GM18873 (cell line): Measurements from ENCODE around the gene HOXB5.

Experiments used
- ATAC-seq: cut with Tn5 transposase; IDR thresholded peaks from one replicate; pipeline ENCODE4 v1.9.1; 2021; ENCODE audit warnings: mild to moderate bottlenecking, moderate library complexity, moderate number of reproducible peaks; ENCODE audit not compliant: unreplicated experiment, low FRiP score

Gene HOXB5

DNA sequence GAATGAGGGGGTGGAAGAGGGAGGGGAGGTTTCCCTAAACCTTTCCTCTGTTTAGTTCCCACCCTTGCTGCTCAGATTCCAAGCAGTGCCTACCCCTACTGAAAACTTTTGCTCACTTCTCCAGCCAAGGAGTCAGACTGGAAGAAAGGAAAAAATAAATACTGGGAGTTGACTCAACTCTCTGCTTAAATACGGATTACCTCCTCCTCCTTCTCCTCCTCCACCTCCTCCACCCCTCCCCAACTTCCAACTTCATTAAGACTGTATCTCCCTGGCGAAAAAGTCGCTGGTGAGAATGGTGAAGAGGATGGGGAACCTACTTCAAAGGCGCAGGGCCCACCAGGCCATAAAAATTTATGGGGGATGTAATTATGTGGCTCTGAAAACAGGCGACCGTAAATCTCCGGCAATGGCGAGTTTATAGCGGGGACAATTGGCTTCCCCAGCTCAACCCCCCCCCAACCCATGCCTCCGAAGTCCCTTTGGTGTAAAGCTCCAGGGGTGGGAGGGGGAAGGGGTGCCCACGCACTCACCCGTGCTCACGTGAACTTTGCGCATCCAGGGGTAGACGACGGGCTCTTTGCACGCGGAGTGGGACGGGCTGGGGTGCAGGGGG is 16.1 kb downstream of the HOXB5 start:
- ATAC-seq: no peak

DNA sequence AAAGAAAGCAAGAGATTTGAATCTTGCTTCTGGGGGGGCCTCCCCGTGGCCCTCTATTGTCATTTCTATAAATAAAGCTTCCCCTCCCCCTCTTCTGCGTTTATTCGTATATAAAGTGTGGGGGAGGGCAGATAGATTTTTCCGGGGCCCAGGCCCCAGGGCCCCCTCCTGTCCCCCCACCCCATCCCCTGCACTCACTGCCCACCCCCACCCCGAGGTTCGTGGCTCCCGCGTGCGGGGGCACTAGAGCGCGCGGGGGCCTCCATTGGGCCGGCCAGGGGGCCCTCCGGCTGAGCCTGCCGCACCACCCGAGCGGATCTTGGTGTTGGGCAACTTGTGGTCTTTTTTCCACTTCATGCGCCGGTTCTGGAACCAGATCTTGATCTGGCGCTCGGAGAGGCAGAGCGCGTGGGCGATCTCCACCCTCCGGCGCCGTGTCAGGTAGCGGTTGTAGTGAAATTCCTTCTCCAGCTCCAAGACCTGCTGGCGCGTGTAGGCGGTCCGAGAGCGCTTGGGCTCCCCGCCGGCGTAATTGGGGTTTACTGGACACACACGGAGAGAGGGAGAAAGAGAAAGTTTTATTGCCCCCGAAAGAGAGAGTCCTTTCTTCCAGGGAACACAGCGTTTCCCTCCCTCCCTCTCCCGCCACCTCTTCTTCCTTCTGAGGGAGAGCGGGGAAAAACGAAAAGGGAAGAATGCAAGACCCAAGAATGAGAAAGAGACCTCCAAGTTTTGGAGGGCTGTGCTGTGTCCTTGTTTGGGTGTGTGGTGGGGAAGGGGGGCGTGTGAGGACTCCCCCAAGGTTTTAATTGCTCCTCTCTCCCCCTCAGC is 16.9 kb downstream of the HOXB5 start:
- ATAC-seq: no peak

DNA sequence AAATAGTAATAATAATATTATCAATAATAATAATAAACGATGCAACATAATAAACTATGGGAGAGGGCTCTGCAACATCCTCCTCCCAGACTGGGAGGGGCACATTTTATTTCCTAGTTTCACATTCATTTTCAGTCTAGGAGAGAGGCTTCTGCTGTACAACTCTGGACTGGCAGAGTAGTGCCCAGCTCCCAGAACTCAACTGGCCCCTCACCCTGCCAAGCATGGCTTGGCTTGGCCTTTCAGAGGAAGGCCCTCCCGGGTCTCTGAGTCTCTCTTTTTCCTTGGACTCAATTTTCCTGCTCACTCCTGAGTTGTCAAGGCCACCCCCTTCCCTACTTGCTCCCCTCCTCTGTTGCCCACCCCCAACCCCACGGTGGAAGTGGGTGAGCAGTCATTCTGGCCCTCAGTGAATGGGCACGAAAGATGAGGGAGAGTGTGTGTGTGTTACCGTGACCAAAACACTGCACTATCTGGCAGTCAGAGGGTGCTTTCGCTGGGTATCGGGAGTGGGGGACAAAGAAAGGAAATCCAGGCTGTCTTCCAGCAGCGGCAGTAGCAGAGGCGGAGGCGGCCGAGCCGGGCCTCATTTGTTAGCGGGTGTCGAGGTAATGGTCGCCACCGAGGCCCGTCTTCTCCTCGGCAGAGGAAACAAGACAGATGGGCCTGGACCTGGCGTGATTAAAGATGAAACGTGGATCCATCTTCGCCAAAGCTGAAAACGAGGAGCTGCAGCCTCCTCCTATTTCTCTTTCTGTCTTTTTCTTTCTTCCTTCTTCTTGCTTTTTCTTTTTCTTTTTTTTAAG is 17.7 kb downstream of the HOXB5 start:
- ATAC-seq: no peak

DNA sequence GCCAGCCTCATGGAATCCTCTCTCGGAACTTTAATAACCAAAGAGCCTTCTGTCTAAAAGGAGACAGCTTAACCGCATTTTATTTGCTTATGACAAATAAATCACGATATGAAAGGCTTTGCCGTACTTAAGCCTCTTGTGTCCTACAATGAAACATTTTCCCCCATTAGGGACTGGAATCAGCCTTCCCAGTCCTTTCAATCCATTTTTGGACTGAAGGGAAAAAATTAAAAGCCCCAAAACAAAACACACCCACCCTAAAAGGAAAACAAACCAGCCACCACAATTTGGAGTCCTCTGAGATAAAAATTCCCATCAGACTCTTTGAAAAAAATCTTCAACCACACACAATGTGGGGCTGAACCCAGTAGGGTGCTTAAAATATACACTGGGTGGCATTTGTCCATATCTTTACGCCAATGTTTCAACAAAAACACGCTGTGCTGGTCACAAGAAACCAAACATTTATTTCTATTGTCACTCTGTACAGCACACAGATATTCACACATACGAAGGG is 18.5 kb downstream of the HOXB5 start:
- no peak for ATAC-seq

DNA sequence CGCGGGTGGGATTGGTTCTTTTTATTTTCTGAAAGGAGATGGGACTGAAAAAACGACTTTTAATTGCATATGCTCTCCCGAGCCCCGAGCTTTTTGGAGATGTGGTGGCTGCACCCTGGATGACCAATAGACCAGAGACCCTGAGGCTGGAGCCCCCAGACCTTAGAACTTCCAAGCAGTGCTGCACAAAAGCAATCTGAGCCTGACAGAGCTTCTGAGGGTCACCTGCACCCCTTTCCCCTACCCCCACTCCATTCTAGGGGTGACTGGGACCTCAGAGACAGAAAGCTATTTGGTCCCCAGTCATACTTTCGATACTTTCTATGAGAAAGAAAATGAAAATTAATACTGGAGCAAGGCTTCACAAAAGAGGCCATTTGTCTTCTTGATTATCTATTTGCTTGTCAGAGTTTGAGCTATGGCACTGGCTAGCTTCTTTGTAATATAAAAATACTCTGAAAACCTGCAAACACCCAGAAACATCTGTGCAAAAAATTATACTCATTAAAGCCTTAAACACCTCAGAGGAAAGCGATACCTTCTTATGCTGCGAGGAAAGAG is 19.0 kb downstream of the HOXB5 start:
- ATAC-seq: no peak

DNA sequence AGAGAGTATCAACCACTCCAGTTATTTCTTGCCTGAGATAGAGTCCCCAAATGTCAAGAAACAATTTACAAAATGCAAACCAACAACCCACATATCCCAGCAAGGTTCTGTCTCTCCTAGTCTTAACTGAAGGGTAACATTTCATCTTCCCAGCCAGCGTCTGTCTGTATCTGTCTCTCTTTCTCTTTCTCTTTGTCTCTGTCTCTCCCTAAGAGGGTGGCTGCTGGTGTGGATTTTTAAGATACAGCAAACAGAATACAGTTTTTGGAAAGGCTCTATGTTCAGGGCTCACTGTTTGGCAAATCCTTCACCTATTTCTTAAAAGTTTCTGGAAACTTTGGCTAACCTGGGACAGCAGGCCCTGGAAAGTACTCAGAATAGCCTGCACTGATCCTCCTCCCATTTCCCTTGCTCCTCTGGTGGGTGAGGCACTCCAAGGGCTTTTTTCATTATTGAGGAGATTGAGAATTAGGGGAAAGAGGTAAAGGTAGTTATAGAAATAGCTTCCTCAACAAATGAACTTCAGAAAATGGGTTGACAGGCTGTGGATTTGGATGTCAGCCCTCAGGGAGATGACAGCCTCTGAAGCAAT is 21.7 kb downstream of the HOXB5 start:
- ATAC-seq: no peak

DNA sequence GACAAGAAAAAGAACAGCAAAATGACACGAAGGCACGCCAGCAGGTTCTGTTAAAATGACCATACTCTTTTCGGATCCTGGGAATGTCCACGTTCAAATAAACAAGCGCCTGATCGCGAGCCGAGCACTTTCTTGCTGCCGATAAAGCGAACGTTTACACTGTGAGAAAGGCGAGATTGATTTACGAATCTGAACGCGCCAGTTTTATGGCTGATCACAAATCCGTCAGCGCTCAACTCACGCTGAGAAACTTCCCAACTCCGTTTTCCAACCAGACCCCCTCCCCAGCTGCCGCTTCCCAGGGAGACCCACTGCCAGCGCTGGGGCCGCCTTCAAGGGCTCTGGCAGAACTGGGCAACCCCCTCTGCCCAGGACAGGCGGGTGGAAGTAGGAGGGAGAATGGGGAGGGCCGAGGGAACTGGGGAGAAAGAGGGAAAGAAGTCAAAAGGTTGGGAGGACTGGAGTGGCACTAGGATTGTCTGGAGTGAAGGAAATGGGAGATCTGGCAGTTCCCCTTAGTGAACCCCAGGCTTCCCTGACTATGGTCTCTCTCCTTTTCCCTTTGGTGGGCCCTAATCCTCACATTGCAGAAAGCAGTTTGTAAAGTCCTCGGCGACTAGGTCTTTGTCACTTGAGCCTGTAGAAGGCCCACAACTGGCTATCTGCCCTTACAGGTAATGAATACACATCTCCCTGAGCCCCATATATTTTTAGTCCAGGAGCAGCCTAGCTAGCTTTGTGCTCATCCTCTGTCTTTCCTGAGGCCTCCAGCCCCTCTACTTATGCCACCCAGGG is 22.4 kb downstream of the HOXB5 start:
- no peak for ATAC-seq

DNA sequence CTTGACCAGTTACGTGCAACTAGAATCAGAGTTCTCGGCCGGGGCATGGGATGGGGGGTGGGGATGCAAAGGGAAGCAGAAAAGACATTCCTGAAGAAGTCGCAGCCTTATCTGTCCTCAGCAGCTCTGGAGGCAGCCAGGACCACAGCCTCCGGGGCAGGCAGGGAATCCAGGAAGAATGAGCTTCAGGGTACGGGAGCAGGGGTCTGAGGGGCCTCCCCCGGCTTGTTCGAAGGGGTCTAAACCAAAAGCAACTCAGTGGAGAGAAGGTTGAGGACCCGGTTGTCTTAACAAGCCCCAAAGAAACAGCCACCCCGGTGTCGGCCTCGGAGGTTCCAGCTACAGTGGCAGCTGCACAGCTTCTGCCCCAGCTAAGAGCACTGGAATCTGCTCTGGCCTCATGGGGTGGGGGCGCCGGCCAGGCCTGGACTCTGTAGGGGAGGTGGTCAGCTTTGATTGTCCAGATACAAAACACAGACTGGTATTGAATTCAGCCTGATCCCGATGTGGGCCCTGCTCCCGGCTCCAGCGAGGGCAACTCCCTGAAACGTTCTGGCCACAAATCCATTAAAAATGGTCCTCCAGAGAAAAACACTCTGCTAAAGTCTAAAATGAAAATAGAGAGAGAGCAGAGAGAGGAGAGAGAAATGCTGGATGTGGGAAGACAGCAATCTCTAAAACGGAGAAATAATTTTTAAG is 23.1 kb downstream of the HOXB5 start:
- no peak for ATAC-seq

DNA sequence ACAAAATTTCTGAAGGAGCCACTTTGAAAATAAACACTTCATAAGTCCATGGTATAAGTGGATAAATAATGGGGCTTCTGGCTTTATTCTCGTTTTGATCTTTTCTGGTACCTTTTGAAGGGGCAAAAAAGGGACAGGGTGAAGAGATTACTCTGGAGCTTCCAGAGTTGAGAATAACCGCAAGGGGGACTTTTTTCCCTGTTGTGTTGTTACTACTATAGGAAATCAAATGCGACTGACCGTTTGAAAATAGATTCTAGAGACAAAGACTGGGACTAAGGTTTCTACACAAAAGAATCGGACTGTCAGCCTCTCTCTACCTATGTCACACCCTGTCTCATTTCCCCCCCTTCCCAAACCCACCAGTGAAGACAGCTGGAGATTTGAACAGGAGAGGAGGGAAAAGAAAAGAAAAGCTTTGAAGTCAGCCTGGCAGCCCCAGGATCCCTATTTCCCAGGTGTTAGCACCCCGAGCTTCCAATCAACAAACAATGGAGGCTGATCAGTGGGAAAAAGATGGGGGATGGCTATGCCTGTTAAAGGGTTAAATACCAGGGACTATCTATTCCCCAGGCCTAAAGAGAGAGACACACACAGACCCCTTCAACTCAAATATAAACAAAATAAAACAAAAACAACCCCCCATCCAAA is 23.8 kb downstream of the HOXB5 start:
- no peak for ATAC-seq

DNA sequence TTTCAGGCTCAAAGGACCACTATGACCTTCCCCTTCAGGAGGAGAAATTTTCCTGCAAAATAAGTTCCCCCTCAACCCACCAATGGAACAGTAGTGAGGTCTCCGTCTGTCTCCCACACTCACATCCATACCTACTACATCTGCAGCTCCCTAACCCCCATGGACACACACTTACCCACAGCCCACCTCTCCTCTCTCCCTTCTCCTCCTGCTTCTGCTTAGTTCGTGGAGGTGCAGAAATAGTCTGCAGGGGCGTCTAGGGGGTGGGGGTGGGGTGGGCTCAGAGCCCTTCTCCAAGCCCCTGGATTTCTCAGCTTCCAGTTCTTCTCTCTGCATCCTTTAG is 24.4 kb downstream of the HOXB5 start:
- ATAC-seq: no peak

DNA sequence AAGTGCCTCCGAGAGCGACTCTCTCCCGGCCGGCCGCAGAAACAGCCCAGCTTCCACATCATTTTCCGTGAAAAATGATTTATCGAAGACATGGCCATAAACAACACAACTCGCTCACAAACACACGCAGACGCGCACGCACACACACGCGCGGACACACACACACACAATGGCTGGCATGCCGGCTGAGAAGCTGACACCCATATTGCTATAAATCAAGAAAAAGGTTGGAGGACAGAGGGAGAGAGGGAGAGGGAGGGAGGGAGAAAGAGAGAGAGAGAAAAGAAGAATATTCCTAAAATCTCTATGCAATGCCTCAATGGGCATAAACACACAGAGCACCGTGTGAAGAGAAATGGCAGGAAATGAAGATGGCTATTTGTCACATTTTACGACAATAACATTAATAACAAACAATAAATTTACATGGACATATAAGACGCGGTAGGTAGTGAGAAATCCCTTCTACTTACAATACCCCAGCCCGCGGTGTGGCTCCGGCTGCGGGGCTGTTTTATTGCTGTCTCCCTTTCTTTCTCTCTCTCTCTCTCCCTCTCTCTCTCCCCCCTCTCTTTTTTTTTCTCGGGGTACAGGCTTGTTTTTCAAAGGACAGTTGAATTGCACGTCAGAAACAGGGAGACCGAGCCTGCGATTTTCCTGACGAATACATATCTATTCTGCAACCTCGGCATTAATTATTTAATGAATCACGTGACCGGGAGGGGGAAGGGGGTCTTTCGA is 24.9 kb downstream of the HOXB5 start:
- no peak for ATAC-seq

DNA sequence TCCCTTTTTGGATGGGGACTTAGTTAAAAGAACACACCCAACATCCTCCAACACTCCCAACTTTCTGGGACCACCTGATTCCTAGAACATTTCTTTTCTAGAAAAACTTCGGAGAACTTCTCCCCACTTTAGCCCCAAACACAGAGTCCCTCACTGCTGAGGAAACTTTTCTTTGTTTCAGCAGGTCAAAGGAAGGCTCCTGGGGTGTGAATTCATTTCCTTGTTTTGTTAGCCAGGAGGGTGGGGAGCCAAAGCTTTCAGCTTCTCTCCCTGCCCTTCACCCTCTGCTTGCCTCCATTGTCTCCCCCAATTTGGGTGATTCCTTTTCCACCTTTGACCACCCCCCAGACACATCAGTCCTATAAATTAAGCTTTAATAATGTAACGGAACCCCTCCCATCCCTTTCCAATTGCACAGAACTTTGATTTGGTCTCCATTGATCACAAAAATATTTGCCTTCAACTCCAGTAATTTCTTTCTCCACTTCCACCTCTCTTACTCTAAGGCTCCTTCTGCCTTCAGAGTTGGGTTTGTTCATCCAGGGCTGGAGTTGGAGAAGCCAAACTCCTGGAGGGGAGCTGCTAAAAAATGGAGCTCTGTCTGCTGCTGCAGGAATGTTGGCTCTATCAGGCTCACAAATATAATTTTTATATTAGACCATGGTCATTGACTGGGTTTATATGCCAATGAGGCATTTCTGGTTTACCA is 25.8 kb downstream of the HOXB5 start:
- ATAC-seq: no peak

DNA sequence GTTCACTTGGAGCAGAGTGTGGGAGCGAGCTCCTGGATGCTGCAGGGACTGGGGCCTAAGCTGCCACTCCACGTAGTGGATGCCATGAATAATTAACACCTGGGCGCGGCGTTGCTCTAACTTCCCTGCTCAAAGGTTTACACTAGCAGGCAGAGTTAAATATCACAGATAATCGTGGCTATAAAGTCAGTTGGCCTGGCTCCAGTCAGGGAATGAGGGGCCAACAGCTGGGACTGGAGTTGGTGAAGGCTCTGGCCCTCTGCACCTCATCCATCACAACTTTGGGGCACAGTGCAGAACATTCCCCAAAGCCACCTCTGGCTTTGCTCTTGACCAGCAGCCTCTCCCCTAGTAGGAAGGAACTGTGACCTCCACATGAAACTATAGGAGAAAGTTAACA is 26.4 kb downstream of the HOXB5 start:
- ATAC-seq: no peak

DNA sequence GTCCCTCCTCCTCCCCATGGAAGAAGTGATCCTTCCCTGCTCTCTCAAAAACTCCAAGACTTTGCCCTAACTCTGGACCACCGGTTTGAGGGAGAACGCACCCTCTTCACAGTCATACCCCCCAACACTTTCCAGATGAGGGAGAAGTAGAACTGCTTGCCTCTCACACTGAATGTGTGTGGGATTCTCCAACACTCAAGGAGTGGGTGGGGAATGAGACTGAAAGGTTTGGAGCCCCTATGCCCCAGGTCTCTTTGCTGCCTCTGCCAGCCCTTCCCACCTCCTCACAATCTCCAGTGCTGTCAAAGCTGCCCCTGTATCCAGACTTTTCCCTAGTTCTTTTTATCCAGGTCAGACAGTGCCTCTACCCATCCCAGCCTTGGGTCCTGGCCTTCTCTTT is 26.9 kb downstream of the HOXB5 start:
- ATAC-seq: no peak

DNA sequence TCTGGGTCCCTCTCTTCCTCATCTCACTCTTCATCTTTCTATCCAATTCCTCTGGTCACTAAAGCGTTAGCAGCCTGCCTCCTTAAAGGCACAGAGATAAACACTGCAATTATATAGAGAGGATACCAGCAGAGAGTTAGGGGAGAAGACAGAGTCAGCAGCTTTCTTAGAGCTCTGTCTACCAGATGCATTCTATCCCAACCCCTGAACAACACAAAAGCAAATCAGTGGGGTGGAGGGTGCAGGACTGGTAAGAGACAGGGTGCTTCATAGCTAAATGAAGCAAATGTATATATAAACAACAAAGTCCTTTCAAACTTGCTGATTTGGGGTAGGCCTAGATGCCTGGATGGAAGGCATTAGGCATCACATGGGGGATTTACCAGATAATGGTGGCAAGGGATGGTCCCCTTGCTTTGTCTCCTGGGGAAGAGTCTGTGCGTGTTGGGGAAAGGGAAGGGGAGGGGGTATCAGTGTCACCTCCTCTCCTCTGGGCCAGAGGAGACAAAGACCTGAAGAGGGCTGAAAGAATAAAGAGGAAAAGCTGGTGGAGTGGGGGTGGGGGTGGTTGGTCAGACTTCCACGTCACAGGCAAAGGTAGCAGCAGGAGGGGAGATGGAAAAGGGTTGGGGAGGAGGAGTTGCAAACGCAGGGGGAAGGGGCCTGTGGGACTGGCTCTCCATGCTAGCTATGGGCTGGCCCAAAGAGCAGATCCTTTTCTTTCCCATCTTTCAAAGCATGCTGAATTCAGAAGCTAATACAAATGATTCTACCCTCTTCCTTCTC is 27.5 kb downstream of the HOXB5 start:
- no peak for ATAC-seq

DNA sequence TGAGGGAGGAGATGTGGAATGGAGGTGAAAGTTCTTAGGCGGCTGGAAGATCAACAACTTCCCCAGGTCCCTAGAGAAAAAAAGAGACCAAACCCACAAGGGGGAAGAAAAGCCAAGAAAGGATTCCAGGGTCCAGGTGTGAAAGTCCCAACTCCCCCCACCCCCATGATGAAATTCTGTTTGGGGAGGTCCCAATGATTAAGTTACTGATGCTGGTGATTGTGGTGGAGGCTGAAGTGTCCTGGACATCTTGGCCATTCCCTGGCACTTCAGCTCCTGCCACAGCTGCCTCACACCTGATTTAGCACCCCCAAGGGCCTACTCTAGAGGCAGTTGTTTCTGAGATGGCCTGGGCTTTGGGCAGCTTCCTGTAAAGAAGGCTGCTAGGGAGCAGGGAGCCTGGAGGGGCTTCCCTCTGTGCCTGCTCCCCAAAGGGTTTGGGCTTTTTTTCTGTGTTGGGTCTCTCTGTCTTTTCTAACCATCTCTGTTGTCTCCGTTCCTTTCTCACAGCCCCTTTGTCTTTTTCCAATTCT is 28.5 kb downstream of the HOXB5 start:
- ATAC-seq: no peak
